Smooth muscle cell (in vitro differentiated cells): ENCODE measurements around the gene FAM114A1. TPM values are rescaled to one million over a fixed set of nuclear protein-coding genes. Genes with fewer than 3 reads are reported as not detected.
A peak's percentile ranks its signal among the peaks of the same experiment; 100 is the strongest.

ENCODE experiments used
- DNase-seq: peaks from one replicate; lab custom pipeline; 2025; ENCODE audit not compliant: unreplicated experiment; lab: John Stamatoyannopoulos, UW
- H2AFZ ChIP-seq: fragments of 200-600 bp; sonication (generic); 2 replicates; pipeline ENCODE4 v1.6.0; 2016; ENCODE audit warnings: antibody characterized with exemption, low read depth, mild to moderate bottlenecking
- H3F3A ChIP-seq: fragments of 200-600 bp; sonication (generic); 2 replicates; pipeline ENCODE4 v1.6.0; 2017; ENCODE audit warnings: antibody characterized with exemption, low read depth
- H3K27ac ChIP-seq: fragments of 200-600 bp; sonication (generic); 2 replicates; pipeline ENCODE4 v1.5.1; 2016; ENCODE audit warnings: low read depth, mild to moderate bottlenecking
- H3K27me3 ChIP-seq: fragments of 200-600 bp; sonication (generic); 2 replicates; pipeline ENCODE4 v1.6.1; 2016; ENCODE audit warnings: low read depth, mild to moderate bottlenecking
- H3K36me3 ChIP-seq: fragments of 200-600 bp; sonication (generic); 2 replicates; pipeline ENCODE4 v1.5.1; 2016; ENCODE audit warnings: low read depth
- H3K4me1 ChIP-seq: fragments of 200-600 bp; sonication (generic); 2 replicates; pipeline ENCODE4 v1.5.1; 2016; ENCODE audit warnings: low read depth
- H3K4me2 ChIP-seq: fragments of 200-600 bp; sonication (generic); 2 replicates; pipeline ENCODE4 v1.6.0; 2016; ENCODE audit warnings: mild to moderate bottlenecking
- H3K4me3 ChIP-seq: fragments of 200-600 bp; sonication (generic); 2 replicates; pipeline ENCODE4 v1.5.1; 2016; ENCODE audit warnings: mild to moderate bottlenecking
- H3K79me2 ChIP-seq: fragments of 200-600 bp; sonication (generic); 2 replicates; pipeline ENCODE4 v1.6.0; 2016; ENCODE audit warnings: low read depth, mild to moderate bottlenecking
- H3K9ac ChIP-seq: fragments of 200-600 bp; sonication (generic); 2 replicates; pipeline ENCODE4 v1.6.0; 2016; ENCODE audit warnings: low read depth
- H3K9me3 ChIP-seq: fragments of 200-600 bp; sonication (generic); replicated peaks from 2 replicates; pipeline ENCODE4 v1.5.1; 2016; ENCODE audit warnings: low read depth
- H4K20me1 ChIP-seq: fragments of 200-600 bp; sonication (generic); 2 replicates; pipeline ENCODE4 v1.6.0; 2016; ENCODE audit warnings: low read depth
- CTCF ChIP-seq: fragments of 200-600 bp; sonication (generic); IDR thresholded peaks from 2 replicates; pipeline ENCODE4 v1.5.1; 2017; ENCODE audit warnings: borderline replicate concordance, mild to moderate bottlenecking, antibody characterized with exemption; ENCODE audit not compliant: insufficient read depth, poor library complexity, severe bottlenecking
- WGBS: methylation state at CpG from one replicate; pipeline ENCODE4 v1.1.7; 2016; ENCODE audit warnings: low lambda C conversion rate; 5-methylcytosine and 5-hydroxymethylcytosine counted together
- polyA plus RNA-seq: library from polyadenylated mRNA; unstranded; fragments of >200 nt; fragmentation: Nextera tagmentation; extraction: Ambion mirVana; gene quantifications from 2 replicates; pipeline ENCODE4 v1.2.1, GENCODE V29; 2016
- total RNA-seq: library from RNA; depleted of rRNA; stranded (reverse); fragments of >200 nt; gene quantifications from 2 replicates; pipeline ENCODE4 v1.2.3, GENCODE V29; 2014

Gene FAM114A1
- total and polyA plus RNA-seq, 2 experiments from 2014 or later = 213 to 226 TPM

GRCh38 chr4:38967260-38968095, 99.9 kb downstream of the FAM114A1 start:
- Histone ChIP-seq H3K4me3 (no peak overlapping the region), H3K9ac (peak overlapping the region; percentile 84), H4K20me1 (no peaks in the 10 kb centered on the region), H3K36me3 (no peaks in the 10 kb centered on the region), H3K4me2 (peak overlapping the region; percentile 54), H3K27me3 (no peaks in the 10 kb centered on the region), H3K79me2 (no peaks in the 10 kb centered on the region), H3F3A (peaks cover 4% of the 10 kb centered on the region), H3K4me1 (no peaks in the 10 kb centered on the region), H2AFZ (no peak overlapping the region), H3K27ac (peak overlapping the region; percentile 98), H3K9me3 (no peaks in the 10 kb centered on the region)
- no peak for TF ChIP-seq CTCF
- 59% methylated on average over 7 of the region's 7 CpGs for WGBS
- no peak for DNase-seq

- no peak overlapping the region for H3K9ac ChIP-seq
- no peaks in the 10 kb centered on the region for H3K36me3 ChIP-seq
- H3K79me2 ChIP-seq = no peaks in the 10 kb centered on the region
- H3K4me1 ChIP-seq = no peaks in the 10 kb centered on the region
- no peaks in the 10 kb centered on the region for H4K20me1 ChIP-seq
- no peaks in the 10 kb centered on the region for H3K9me3 ChIP-seq
- TF ChIP-seq CTCF = no peak
- no peak overlapping the region for H3K4me3 ChIP-seq
- DNase-seq = no peak
- no peak overlapping the region for H3K4me2 ChIP-seq
- 96% methylated on average over 5 of the region's 5 CpGs for WGBS
- H3K27ac ChIP-seq = peak overlapping the region; percentile 98
- H3K27me3 ChIP-seq = no peaks in the 10 kb centered on the region
- no peak overlapping the region for H2AFZ ChIP-seq
- peaks cover 4% of the 10 kb centered on the region for H3F3A ChIP-seq
Measured at GRCh38 chr4:38968668-38969067, 101.1 kb downstream of the FAM114A1 start.

- H2AFZ ChIP-seq = peak overlapping the region; percentile 26
- no peak for TF ChIP-seq CTCF
- H3K36me3 ChIP-seq = no peaks in the 10 kb centered on the region
- H3K4me1 ChIP-seq = no peaks in the 10 kb centered on the region
- H4K20me1 ChIP-seq = no peaks in the 10 kb centered on the region
- no peak overlapping the region for H3K27ac ChIP-seq
- no peak for DNase-seq
- no peaks in the 10 kb centered on the region for H3K9me3 ChIP-seq
- H3K27me3 ChIP-seq = no peaks in the 10 kb centered on the region
- no peaks in the 10 kb centered on the region for H3F3A ChIP-seq
- no peaks in the 10 kb centered on the region for H3K79me2 ChIP-seq
- no peak overlapping the region for H3K4me3 ChIP-seq
- H3K4me2 ChIP-seq = no peak overlapping the region
- H3K9ac ChIP-seq = no peak overlapping the region
- 32% methylated on average over 7 of the region's 7 CpGs for WGBS
Measured at GRCh38 chr4:38976308-38976707, 108.7 kb downstream of the FAM114A1 start.

GRCh38 chr4:38979081-38979480, 111.5 kb downstream of the FAM114A1 start:
- Histone ChIP-seq H4K20me1 (no peaks in the 10 kb centered on the region), H3K4me1 (peaks cover under 1% of the 10 kb centered on the region), H2AFZ (no peak overlapping the region), H3K27ac (no peak overlapping the region), H3K9me3 (no peaks in the 10 kb centered on the region), H3K4me2 (no peak overlapping the region), H3K79me2 (no peaks in the 10 kb centered on the region), H3F3A (peaks cover 11% of the 10 kb centered on the region), H3K36me3 (no peaks in the 10 kb centered on the region), H3K27me3 (no peaks in the 10 kb centered on the region), H3K9ac (no peak overlapping the region), H3K4me3 (no peak overlapping the region)
- WGBS = 90% methylated on average over 4 of the region's 4 CpGs
- TF ChIP-seq CTCF = no peak
- no peak for DNase-seq
